Measurements from ENCODE around the gene PBX1. TPM values are rescaled to one million over a fixed set of nuclear protein-coding genes. Genes with fewer than 3 reads are reported as not detected.

The PBX1 gene
- total RNA-seq, 3 donors from 2014 or later (not counting 1 experiment from before 2014, with no cell fraction given), result 0.54 to 3.5 (median 1.4) TPM

GRCh38 chr1:164583196-164583595, 24.2 kb downstream of the PBX1 start:
- no peaks in the 10 kb centered on the region for H3K9me3 ChIP-seq (ENCODE audit: control insufficient read depth, insufficient read depth, low read length)

DNA sequence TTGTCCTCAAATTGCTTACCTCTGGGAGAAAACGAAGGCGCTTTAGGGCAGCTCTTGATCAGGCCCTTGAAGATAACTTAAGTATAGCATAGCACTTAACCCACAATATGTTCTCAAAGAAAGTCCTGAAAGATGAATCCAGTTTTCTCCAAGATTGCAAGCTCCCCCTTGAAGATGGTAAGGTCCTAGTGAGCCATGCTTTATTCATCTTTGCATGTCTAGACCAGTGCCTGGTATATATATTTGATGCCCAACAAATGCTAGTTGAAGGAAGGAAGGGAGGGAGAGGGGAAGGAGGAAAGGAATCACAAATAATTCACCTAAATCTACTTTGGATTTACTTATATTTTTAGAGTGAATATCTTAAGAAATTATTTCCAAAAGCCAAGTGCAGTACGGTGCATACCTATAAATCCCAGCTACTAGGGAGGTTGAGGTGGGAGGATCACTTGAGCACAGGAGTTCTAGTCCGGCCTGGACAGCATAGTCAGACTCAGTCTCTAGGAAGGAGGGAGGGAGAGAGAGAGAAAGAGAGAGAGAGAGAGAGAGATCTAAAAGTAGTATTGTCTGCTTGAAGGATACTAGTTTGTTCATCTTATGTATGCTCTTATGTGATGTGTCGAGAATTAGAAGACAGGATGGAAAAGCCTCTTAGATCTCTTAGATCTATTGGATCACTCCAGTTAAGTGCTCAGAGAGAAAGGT, 25.0 kb downstream of the PBX1 start:
- H3K4me1 ChIP-seq (ENCODE audit: control insufficient read depth, insufficient read depth, low read length), result no peaks in the 10 kb centered on the region
- H3K36me3 ChIP-seq (ENCODE audit: control insufficient read depth, insufficient read depth, low read length), result no peaks in the 10 kb centered on the region
- Mint-ChIP-seq H3K9me3 (no peaks in the 10 kb centered on the region), H3K4me3 (no peak overlapping the region), H3K36me3 (no peaks in the 10 kb centered on the region), H3K4me1 (no peaks in the 10 kb centered on the region), H3K27ac (no peak overlapping the region), H3K27me3 (ENCODE audit: low read depth in 2 of 2) (peaks cover 20 to 39% of the 10 kb centered on the region in 2 donors)
- no peak overlapping the region for H3K27ac ChIP-seq (ENCODE audit: low read length)
- intact Hi-C loops (cut with micrococcal nuclease), result no loop called here
- no peak overlapping the region for H3K4me3 ChIP-seq (ENCODE audit: low read length)
- H3K27me3 ChIP-seq (ENCODE audit: control insufficient read depth, insufficient read depth, low read length), result no peaks in the 10 kb centered on the region
- TF ChIP-seq, protein P1, sequence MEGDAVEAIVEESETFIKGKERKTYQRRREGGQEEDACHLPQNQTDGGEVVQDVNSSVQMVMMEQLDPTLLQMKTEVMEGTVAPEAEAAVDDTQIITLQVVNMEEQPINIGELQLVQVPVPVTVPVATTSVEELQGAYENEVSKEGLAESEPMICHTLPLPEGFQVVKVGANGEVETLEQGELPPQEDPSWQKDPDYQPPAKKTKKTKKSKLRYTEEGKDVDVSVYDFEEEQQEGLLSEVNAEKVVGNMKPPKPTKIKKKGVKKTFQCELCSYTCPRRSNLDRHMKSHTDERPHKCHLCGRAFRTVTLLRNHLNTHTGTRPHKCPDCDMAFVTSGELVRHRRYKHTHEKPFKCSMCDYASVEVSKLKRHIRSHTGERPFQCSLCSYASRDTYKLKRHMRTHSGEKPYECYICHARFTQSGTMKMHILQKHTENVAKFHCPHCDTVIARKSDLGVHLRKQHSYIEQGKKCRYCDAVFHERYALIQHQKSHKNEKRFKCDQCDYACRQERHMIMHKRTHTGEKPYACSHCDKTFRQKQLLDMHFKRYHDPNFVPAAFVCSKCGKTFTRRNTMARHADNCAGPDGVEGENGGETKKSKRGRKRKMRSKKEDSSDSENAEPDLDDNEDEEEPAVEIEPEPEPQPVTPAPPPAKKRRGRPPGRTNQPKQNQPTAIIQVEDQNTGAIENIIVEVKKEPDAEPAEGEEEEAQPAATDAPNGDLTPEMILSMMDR (IDR thresholded peaks at IDR 0.05), result no peak
- 89% methylated on average over 4 of the region's 5 CpGs for WGBS (ENCODE audit: insufficient coverage)
- no peaks in the 10 kb centered on the region for H3K9me3 ChIP-seq (ENCODE audit: control insufficient read depth, insufficient read depth, low read length)
- ATAC-seq, result no peak
- no peak for DNase-seq

More at GRCh38 chr1:164583196-164583595, 24.2 kb downstream of the PBX1 start:
- intact Hi-C loops (cut with micrococcal nuclease), result no loop called here
- no peaks in the 10 kb centered on the region for H3K36me3 ChIP-seq (ENCODE audit: control insufficient read depth, insufficient read depth, low read length)
- DNase-seq (no peak), ATAC-seq (no peak)
- Mint-ChIP-seq H3K36me3 (no peaks in the 10 kb centered on the region), H3K27me3 (ENCODE audit: low read depth in 2 of 2) (peaks cover 19 to 35% of the 10 kb centered on the region in 2 donors), H3K27ac (no peak overlapping the region), H3K9me3 (no peaks in the 10 kb centered on the region), H3K4me3 (no peak overlapping the region), H3K4me1 (no peaks in the 10 kb centered on the region)
- H3K27me3 ChIP-seq (ENCODE audit: control insufficient read depth, insufficient read depth, low read length), result no peaks in the 10 kb centered on the region
- WGBS (ENCODE audit: insufficient coverage), result no CpG with 5 or more reads among the region's 1 CpG
- TF ChIP-seq, protein P1 (IDR thresholded peaks at IDR 0.05), result no peak
- H3K4me1 ChIP-seq (ENCODE audit: control insufficient read depth, insufficient read depth, low read length), result no peaks in the 10 kb centered on the region
- no peak overlapping the region for H3K4me3 ChIP-seq (ENCODE audit: low read length)
- no peak overlapping the region for H3K27ac ChIP-seq (ENCODE audit: low read length)

DNA sequence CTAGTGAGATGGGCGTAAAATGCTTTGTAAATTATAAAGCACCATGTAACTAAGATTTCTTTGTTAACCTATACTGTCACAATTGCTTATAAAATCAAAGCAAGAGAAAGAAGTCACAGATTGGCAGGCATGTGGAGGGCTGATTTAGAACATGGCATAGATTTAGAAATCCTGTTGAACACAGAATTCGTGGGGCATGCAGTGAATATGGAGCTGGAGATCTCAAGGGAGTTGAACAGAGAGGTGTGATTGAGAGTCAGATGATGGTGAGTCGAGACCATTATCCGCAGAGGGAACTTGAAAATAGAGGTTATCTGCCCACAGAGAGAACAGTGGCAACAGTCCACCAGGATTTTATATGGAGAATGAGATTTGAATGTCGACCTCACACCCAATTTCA, 27.6 kb downstream of the PBX1 start:
- Histone ChIP-seq H3K27ac (ENCODE audit: low read length) (no peak overlapping the region), H3K27me3 (ENCODE audit: control insufficient read depth, insufficient read depth, low read length) (no peaks in the 10 kb centered on the region), H3K9me3 (ENCODE audit: control insufficient read depth, insufficient read depth, low read length) (no peaks in the 10 kb centered on the region), H3K4me3 (ENCODE audit: low read length) (no peak overlapping the region), H3K36me3 (ENCODE audit: control insufficient read depth, insufficient read depth, low read length) (no peaks in the 10 kb centered on the region), H3K4me1 (ENCODE audit: control insufficient read depth, insufficient read depth, low read length) (no peaks in the 10 kb centered on the region)
- ATAC-seq (no peak), DNase-seq (no peak)
- no peaks in the 10 kb centered on the region for H3K4me1 Mint-ChIP-seq
- WGBS (ENCODE audit: insufficient coverage), result 86% methylated on average over 4 of the region's 5 CpGs
- no peak overlapping the region for H3K4me3 Mint-ChIP-seq
- no peaks in the 10 kb centered on the region for H3K9me3 Mint-ChIP-seq
- H3K27ac Mint-ChIP-seq, result no peak overlapping the region
- intact Hi-C loops (cut with micrococcal nuclease), result no loop called here
- TF ChIP-seq, protein P1 (IDR thresholded peaks at IDR 0.05), result no peak
- peaks cover 28 to 57% of the 10 kb centered on the region in 2 donors for H3K27me3 Mint-ChIP-seq (ENCODE audit: low read depth in 2 of 2)
- H3K36me3 Mint-ChIP-seq, result no peaks in the 10 kb centered on the region
